Common myeloid progenitor, CD34-positive (primary cell): ENCODE results near the gene INSIG1.

Source experiments
- CTCF ChIA-PET: fragments of 350-600 bp; sonication (Branson Sonifier 250); formaldehyde crosslinking; loops from one replicate; lab custom pipeline; 2021; ENCODE audit warnings: antibody characterized with exemption; lab: Charles Lee
- POLR2A ChIA-PET: fragments of 350-600 bp; sonication (Branson Sonifier 250); formaldehyde crosslinking; loops from one replicate; lab custom pipeline; 2021; ENCODE audit warnings: antibody characterized with exemption; lab: Charles Lee
- DNase-seq, 3 donors: peaks; one replicate each; pipeline versions ENCODE4 v3.0.0 to v3.0.0-alpha.2; 2013
- H3K27ac ChIP-seq, 2 experiments: 1 replicate in 1 of 2; 2 replicates in 1 of 2; pipeline ENCODE4 v1.7.0; 2013; ENCODE audit warnings: inconsistent platforms in 2 of 2, low read length in 2 of 2, mild to moderate bottlenecking in 2 of 2, low read depth in 1 of 2, moderate library complexity in 1 of 2; ENCODE audit not compliant: severe bottlenecking in 2 of 2, insufficient read depth in 1 of 2, poor library complexity in 1 of 2
- H3K27me3 ChIP-seq, 5 experiments: replicated peaks in 2 of 5; 1 replicate in 3 of 5; 2 replicates in 2 of 5; pipeline versions ENCODE4 v1.6.1 to v1.7.0; 2013; ENCODE audit warnings: low read length in 4 of 5, mild to moderate bottlenecking in 2 of 5, moderate library complexity in 2 of 5, inconsistent platforms in 1 of 5; ENCODE audit not compliant: insufficient read depth in 5 of 5, control insufficient read depth in 4 of 5
- H3K36me3 ChIP-seq, 4 experiments: 1 replicate in 2 of 4; 2 replicates in 2 of 4; pipeline versions ENCODE4 v1.6.1 to v1.7.0; 2013; ENCODE audit warnings: low read length in 3 of 4, control low read depth in 1 of 4, mild to moderate bottlenecking in 1 of 4; ENCODE audit not compliant: control insufficient read depth in 4 of 4, insufficient read depth in 4 of 4
- H3K4me1 ChIP-seq, 4 experiments: 1 replicate in 3 of 4; 2 replicates in 1 of 4; pipeline versions ENCODE4 v1.6.1 to v1.7.1; 2013; ENCODE audit warnings: low read length in 3 of 4, mild to moderate bottlenecking in 3 of 4, control low read depth in 1 of 4, inconsistent platforms in 1 of 4, moderate library complexity in 1 of 4; ENCODE audit not compliant: control insufficient read depth in 4 of 4, insufficient read depth in 4 of 4; ENCODE audit errors: control extremely low read depth in 1 of 4
- H3K4me3 ChIP-seq, 7 experiments: 1 replicate in 4 of 7; 2 replicates in 3 of 7; pipeline versions ENCODE4 v1.5.1 to v1.7.0; 2013; ENCODE audit warnings: mild to moderate bottlenecking in 7 of 7, low read length in 6 of 7, moderate library complexity in 6 of 7, inconsistent platforms in 2 of 7, low read depth in 2 of 7, control low read depth in 1 of 7; ENCODE audit not compliant: insufficient read depth in 4 of 7, control insufficient read depth in 1 of 7; ENCODE audit errors: extremely low read depth in 1 of 7
- H3K9me3 ChIP-seq, 5 experiments: 1 replicate in 4 of 5; 2 replicates in 1 of 5; pipeline versions ENCODE4 v1.6.1 to v1.7.1; 2013; ENCODE audit warnings: low read length in 4 of 5, mild to moderate bottlenecking in 2 of 5, inconsistent platforms in 1 of 5, low read depth in 1 of 5, moderate library complexity in 1 of 5; ENCODE audit not compliant: control insufficient read depth in 4 of 5, insufficient read depth in 2 of 5; ENCODE audit errors: control extremely low read depth in 1 of 5
- WGBS: methylation state at CpG from one replicate; pipeline ENCODE4 v1.1.5; 2013; ENCODE audit not compliant: insufficient coverage; 5-methylcytosine and 5-hydroxymethylcytosine counted together

The INSIG1 gene

GRCh38 chr7:155255071-155255470, 42.6 kb upstream of the INSIG1 start:
- CTCF ChIA-PET = interaction anchor here (1.6 kb wide), 1 partner anchor 11 kb away, joined by 5 read pairs; no protein-coding TSS in a partner anchor

GRCh38 chr7:155255621-155256020, 42.1 kb upstream of the INSIG1 start:
- ChIA-PET POLR2A (no interaction called here), CTCF (no interaction called here)
- no peak overlapping the region for H3K4me3 ChIP-seq
- no peaks in the 10 kb centered on the region for H3K9me3 ChIP-seq
- H3K36me3 ChIP-seq = no peaks in the 10 kb centered on the region
- H3K4me1 ChIP-seq = no peaks in the 10 kb centered on the region
- H3K27me3 ChIP-seq = peaks cover 0 to 5% (median 2%) of the 10 kb centered on the region in 5 experiments
- no peak overlapping the region for H3K27ac ChIP-seq
- DNase-seq = no peak
- no CpG with 5 or more reads among the region's 6 CpGs for WGBS

More at GRCh38 chr7:155255071-155255470, 42.6 kb upstream of the INSIG1 start:
- POLR2A ChIA-PET = no interaction called here
- Histone ChIP-seq H3K36me3 (no peaks in the 10 kb centered on the region), H3K4me3 (no peak overlapping the region), H3K9me3 (no peaks in the 10 kb centered on the region), H3K4me1 (no peaks in the 10 kb centered on the region), H3K27ac (no peak overlapping the region), H3K27me3 (peaks cover 0 to 5% (median 2%) of the 10 kb centered on the region in 5 experiments)
- WGBS = 98% methylated on average over 8 of the region's 10 CpGs
- DNase-seq = no peak

GRCh38 chr7:155256081-155256760, 41.5 kb upstream of the INSIG1 start:
- CTCF ChIA-PET = no interaction called here
- 92% methylated on average over 18 of the region's 18 CpGs for WGBS

GRCh38 chr7:155256761-155257481, 40.8 kb upstream of the INSIG1 start:
- Histone ChIP-seq H3K9me3 (no peaks in the 10 kb centered on the region), H3K27ac (no peak overlapping the region), H3K36me3 (no peaks in the 10 kb centered on the region), H3K4me1 (no peaks in the 10 kb centered on the region), H3K4me3 (no peak overlapping the region), H3K27me3 (peaks cover 0 to 2% (median 0%) of the 10 kb centered on the region in 5 experiments)
- ChIA-PET POLR2A (no interaction called here), CTCF (no interaction called here)
- WGBS = 97% methylated on average over 5 of the region's 8 CpGs
- no peak for DNase-seq

More at GRCh38 chr7:155256081-155256760, 41.5 kb upstream of the INSIG1 start:
- DNase-seq = no peak
- Histone ChIP-seq H3K27me3 (peaks cover 0 to 5% (median 2%) of the 10 kb centered on the region in 5 experiments), H3K4me1 (no peaks in the 10 kb centered on the region), H3K9me3 (no peaks in the 10 kb centered on the region), H3K36me3 (no peaks in the 10 kb centered on the region), H3K4me3 (no peak overlapping the region), H3K27ac (no peak overlapping the region)
- POLR2A ChIA-PET = no interaction called here

- ChIA-PET POLR2A (no interaction called here), CTCF (no interaction called here)
- H3K4me3 ChIP-seq = no peak overlapping the region
- peaks cover 0 to 2% (median 0%) of the 10 kb centered on the region in 5 experiments for H3K27me3 ChIP-seq
- no peaks in the 10 kb centered on the region for H3K9me3 ChIP-seq
- H3K27ac ChIP-seq = no peak overlapping the region
- DNase-seq = no peak
- no peaks in the 10 kb centered on the region for H3K4me1 ChIP-seq
- H3K36me3 ChIP-seq = no peaks in the 10 kb centered on the region
- 96% methylated on average over 26 of the region's 30 CpGs for WGBS
Measured at GRCh38 chr7:155257482-155258225, 40.0 kb upstream of the INSIG1 start.

GRCh38 chr7:155258226-155258560, 39.5 kb upstream of the INSIG1 start:
- H3K4me1 ChIP-seq = no peaks in the 10 kb centered on the region
- H3K36me3 ChIP-seq = no peaks in the 10 kb centered on the region
- H3K9me3 ChIP-seq = no peaks in the 10 kb centered on the region
- no peak overlapping the region for H3K27ac ChIP-seq
- ChIA-PET POLR2A (no interaction called here), CTCF (no interaction called here)
- H3K4me3 ChIP-seq = no peak overlapping the region
- no peaks in the 10 kb centered on the region for H3K27me3 ChIP-seq
- WGBS = 94% methylated on average over 2 of the region's 3 CpGs
- DNase-seq = no peak
